ENCODE measurements around the gene PI4KA.

DNA sequence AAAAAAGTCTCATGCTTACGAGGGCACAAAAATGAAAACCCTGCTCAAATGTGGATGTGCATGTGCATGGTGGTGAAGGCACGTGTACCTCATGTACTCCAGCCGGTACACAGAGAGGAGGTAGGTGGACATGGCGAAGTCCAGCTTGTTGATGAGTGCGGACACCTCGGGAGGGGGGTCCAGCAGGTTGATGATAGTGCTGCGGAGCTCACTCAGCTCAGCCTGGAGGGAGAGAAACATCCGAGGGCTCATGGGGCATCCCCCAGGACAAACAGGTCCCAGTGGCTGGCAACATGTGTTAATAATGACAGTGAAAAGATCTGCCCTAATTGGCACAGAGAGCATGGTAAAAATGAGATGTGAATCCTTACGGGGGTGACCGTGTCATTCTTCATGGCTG, 93.9 kb downstream of the PI4KA start:
- TF ChIP-seq, protein P1, sequence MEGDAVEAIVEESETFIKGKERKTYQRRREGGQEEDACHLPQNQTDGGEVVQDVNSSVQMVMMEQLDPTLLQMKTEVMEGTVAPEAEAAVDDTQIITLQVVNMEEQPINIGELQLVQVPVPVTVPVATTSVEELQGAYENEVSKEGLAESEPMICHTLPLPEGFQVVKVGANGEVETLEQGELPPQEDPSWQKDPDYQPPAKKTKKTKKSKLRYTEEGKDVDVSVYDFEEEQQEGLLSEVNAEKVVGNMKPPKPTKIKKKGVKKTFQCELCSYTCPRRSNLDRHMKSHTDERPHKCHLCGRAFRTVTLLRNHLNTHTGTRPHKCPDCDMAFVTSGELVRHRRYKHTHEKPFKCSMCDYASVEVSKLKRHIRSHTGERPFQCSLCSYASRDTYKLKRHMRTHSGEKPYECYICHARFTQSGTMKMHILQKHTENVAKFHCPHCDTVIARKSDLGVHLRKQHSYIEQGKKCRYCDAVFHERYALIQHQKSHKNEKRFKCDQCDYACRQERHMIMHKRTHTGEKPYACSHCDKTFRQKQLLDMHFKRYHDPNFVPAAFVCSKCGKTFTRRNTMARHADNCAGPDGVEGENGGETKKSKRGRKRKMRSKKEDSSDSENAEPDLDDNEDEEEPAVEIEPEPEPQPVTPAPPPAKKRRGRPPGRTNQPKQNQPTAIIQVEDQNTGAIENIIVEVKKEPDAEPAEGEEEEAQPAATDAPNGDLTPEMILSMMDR (IDR thresholded peaks at IDR 0.05) = no peak
- TF ChIP-seq POLR2AphosphoS5 (IDR thresholded peaks at IDR 0.05) (no peak), EP300 (IDR thresholded peaks at IDR 0.05) (no peak), POLR2A (IDR thresholded peaks at IDR 0.05) (no peak)
